ENCODE data around the gene MYORG.

- TF ChIP-seq CTCF (conservative IDR thresholded peaks at IDR 0.05; ENCODE audit: low read length) (no peak), EZH2phosphoT487 (IDR thresholded peaks at IDR 0.05; ENCODE audit: borderline replicate concordance, low read depth, low read length) (no peak)
These were observed 4.2 kb downstream of the MYORG start for GRCh38 chr9:34372467-34373011.
